ENCODE measurements around the gene RNF207.

GRCh38 chr1:6245869-6246496, 40.1 kb downstream of the RNF207 start:
- TF ChIP-seq, protein P1, sequence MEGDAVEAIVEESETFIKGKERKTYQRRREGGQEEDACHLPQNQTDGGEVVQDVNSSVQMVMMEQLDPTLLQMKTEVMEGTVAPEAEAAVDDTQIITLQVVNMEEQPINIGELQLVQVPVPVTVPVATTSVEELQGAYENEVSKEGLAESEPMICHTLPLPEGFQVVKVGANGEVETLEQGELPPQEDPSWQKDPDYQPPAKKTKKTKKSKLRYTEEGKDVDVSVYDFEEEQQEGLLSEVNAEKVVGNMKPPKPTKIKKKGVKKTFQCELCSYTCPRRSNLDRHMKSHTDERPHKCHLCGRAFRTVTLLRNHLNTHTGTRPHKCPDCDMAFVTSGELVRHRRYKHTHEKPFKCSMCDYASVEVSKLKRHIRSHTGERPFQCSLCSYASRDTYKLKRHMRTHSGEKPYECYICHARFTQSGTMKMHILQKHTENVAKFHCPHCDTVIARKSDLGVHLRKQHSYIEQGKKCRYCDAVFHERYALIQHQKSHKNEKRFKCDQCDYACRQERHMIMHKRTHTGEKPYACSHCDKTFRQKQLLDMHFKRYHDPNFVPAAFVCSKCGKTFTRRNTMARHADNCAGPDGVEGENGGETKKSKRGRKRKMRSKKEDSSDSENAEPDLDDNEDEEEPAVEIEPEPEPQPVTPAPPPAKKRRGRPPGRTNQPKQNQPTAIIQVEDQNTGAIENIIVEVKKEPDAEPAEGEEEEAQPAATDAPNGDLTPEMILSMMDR (IDR thresholded peaks at IDR 0.05) = no peak
- TF ChIP-seq ZFX (IDR thresholded peaks at IDR 0.05; ENCODE audit: borderline replicate concordance) = no peak

Data from 22Rv1 (cell line).